Mucosa of stomach (tissue), 1 donor: ENCODE data around the gene FEZF1.
A peak's percentile ranks its signal among the peaks of the same experiment; 100 is the strongest.

Source experiments
- H3K27me3 ChIP-seq: one replicate; pipeline ENCODE4 v1.7.0; 2013; ENCODE audit warnings: mild to moderate bottlenecking, low read length; ENCODE audit not compliant: control insufficient read depth, insufficient read depth
- H3K36me3 ChIP-seq: one replicate; pipeline ENCODE4 v1.7.0; 2013; ENCODE audit warnings: low read length; ENCODE audit not compliant: control insufficient read depth, insufficient read depth
- H3K4me1 ChIP-seq: one replicate; pipeline ENCODE4 v1.7.0; 2013; ENCODE audit warnings: mild to moderate bottlenecking, low read length; ENCODE audit not compliant: control insufficient read depth, insufficient read depth
- H3K4me3 ChIP-seq: one replicate; pipeline ENCODE4 v1.7.0; 2013; ENCODE audit warnings: low read length
- H3K9ac ChIP-seq: one replicate; pipeline ENCODE4 v1.7.0; 2013; ENCODE audit warnings: mild to moderate bottlenecking, low read length, moderate library complexity
- H3K9me3 ChIP-seq: one replicate; pipeline ENCODE4 v1.7.0; 2013; ENCODE audit warnings: mild to moderate bottlenecking, low read length, moderate library complexity; ENCODE audit not compliant: control insufficient read depth
- donor health status: Pancreatic carcinoma.

The FEZF1 gene

DNA sequence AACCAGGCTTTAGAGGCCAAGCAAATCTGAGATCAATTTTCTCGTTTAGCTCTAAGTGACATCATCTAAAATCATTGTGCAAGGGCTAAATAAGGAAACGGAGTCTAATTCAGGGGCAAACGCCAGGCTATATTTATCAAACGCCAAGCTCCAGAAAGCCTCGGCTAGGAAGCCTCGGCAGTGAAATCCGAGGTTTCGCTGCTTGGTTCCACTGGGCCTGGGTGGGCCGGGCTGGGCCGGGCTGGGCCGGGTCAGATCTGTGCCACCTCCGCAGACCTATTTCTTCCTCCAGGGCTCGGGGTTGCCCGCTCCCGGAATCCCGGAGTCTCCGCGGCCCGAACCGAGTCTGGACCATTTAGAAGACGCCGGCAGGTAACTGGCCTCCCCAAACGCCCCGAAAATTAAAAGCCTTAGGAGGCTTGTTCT is 459 bp upstream of the FEZF1 start:
- peaks cover 36% of the 10 kb centered on the region for H3K4me1 ChIP-seq
- no peak overlapping the region for H3K9ac ChIP-seq
- H3K9me3 ChIP-seq = no peaks in the 10 kb centered on the region
- no peaks in the 10 kb centered on the region for H3K36me3 ChIP-seq
- peaks cover 99% of the 10 kb centered on the region for H3K27me3 ChIP-seq
- peak overlapping the region; percentile 25 for H3K4me3 ChIP-seq

DNA sequence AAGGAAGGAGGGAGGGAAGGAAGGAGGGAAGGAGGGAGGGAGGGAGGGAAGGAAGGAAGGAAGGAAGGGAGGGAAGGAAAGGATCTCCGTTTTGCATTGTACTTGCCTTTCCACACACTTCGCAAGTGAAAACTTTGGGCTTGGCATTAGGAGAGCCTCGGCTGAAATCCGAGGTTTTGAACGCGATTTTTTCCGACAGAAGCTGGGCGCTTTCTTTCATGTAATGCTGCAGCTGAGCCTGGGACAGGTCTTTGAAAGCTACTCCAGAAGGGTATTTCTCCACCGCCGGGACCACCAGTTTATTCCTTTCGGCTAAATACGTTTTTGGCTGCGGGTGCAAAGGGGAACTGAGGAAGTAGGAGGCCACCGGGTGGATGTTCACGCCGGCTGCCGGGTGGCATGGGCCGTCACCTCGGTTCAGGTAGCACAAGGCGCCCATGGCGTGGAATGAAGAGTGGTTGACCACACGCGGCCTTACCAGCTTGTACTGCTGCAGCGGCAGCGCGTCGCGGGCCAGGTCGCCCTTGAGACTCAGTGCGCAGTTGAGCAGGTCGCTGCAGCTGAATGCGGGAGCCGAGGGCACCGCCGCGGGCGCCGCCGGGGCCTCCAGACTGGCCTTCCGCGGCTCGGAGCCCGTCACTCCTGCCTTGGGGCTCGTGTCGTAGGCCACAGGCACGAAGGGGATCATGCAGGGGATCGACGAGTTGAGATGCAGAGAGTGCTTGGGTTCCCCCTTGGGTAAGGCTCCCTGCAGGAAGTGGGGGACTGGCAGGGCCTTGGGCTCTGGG is 825 bp downstream of the FEZF1 start:
- peaks cover 99% of the 10 kb centered on the region for H3K27me3 ChIP-seq
- no peaks in the 10 kb centered on the region for H3K36me3 ChIP-seq
- no peak overlapping the region for H3K4me3 ChIP-seq
- peaks cover 38% of the 10 kb centered on the region for H3K4me1 ChIP-seq
- no peaks in the 10 kb centered on the region for H3K9me3 ChIP-seq
- no peak overlapping the region for H3K9ac ChIP-seq

- Histone ChIP-seq H3K4me1 (peaks cover 38% of the 10 kb centered on the region), H3K9ac (no peak overlapping the region), H3K4me3 (no peak overlapping the region), H3K36me3 (no peaks in the 10 kb centered on the region), H3K9me3 (no peaks in the 10 kb centered on the region), H3K27me3 (peaks cover 100% of the 10 kb centered on the region)
Measured at GRCh38 chr7:122302761-122303530, 1.6 kb downstream of the FEZF1 start.

DNA sequence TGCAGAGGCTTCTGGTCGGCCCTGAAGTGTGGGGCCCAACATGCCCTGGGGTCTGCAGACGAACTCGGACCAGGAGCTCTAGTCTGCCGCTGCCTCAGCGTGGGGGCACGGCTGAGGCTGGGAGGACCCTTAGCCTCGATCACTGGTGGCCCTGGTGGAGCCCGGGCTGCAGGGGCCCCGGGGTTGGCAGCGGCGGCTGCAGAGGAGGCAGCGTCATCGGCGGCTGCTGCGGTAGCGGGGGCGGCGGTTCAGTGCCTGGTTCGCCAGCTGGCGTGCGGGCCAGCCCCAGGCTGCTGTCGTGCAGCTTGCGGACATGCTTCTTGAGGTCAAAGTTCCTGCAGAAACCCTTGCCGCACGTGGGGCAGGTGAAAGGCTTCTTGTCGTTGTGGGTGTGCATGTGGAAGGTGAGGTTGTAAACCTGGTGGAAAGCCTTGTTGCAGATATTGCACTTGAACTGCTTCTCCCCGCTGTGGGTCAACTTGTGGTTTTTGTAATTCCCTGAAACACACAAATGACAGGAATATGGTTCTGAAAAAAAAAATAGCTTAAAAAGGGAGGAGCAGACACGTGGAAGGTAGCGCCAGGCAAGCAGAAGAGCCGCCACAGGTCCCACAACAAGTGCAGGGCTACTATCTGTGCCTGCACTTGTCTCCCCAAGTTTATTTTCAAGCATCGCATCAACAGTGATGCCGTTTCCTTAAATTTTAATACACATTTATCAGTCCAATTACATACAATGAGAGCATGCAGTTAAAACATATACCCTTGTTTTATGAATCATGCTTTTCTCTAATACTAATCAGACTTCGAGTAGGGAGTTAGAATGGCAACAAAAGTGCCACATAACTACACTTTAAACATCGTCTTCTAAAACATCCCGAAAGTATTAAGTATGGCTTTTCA is 2.4 kb downstream of the FEZF1 start:
- peaks cover 97% of the 10 kb centered on the region for H3K27me3 ChIP-seq

DNA sequence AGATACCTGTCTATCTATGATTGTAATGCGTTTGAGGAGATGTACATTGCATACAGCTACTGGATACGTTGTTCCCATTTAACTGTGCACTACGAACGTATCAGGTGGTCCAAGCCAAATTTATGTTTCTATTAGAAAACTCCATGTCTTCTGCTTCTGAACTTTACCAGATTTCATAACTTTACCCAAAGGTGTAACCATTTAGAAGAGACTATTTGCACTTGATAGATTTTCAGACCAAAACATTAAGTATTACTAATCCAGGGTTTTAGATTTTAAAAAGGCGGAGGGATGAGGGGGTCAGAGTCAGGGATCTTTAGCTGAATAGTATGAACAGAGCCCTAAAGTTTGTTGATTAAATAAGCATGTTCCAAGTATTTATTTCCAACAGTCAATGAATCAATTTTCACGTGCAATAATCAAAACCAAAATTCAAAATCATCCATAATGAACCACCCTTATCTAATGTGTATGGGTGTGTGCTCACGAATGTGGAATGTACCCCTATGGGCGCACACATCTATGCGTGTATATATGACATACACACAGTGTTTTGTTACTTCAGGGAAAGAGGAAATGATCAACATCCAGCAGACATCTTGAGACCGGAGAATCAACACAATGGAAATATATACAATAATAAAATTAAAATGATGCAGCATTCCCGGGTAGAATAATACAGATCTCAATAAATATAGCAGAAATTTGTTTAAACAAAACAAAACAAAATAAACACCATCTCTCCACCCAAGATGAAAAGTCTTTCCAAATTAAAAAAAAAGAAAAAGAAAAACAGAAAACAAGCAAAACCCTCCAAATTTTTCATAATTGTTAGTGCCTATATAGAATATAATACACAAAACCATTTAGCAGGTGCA is 3.4 kb downstream of the FEZF1 start:
- Histone ChIP-seq H3K9ac (no peak overlapping the region), H3K27me3 (peaks cover 96% of the 10 kb centered on the region), H3K4me3 (no peak overlapping the region), H3K9me3 (no peaks in the 10 kb centered on the region), H3K4me1 (peaks cover 28% of the 10 kb centered on the region), H3K36me3 (no peaks in the 10 kb centered on the region)

More for the DNA sequence above, 2.4 kb downstream of the FEZF1 start:
- Histone ChIP-seq H3K9me3 (no peaks in the 10 kb centered on the region), H3K9ac (no peak overlapping the region), H3K36me3 (no peaks in the 10 kb centered on the region), H3K4me3 (no peak overlapping the region), H3K4me1 (peaks cover 37% of the 10 kb centered on the region)

GRCh38 chr7:122300211-122300932 is 4.2 kb downstream of the FEZF1 start:
- Histone ChIP-seq H3K9ac (no peak overlapping the region), H3K27me3 (peaks cover 94% of the 10 kb centered on the region), H3K4me3 (no peak overlapping the region), H3K4me1 (peaks cover 20% of the 10 kb centered on the region), H3K36me3 (no peaks in the 10 kb centered on the region), H3K9me3 (no peaks in the 10 kb centered on the region)

- Histone ChIP-seq H3K27me3 (peaks cover 91% of the 10 kb centered on the region), H3K9ac (no peak overlapping the region), H3K9me3 (no peaks in the 10 kb centered on the region), H3K4me1 (peaks cover 14% of the 10 kb centered on the region), H3K36me3 (no peaks in the 10 kb centered on the region), H3K4me3 (no peak overlapping the region)
Measured at GRCh38 chr7:122299624-122300210, 4.8 kb downstream of the FEZF1 start.

GRCh38 chr7:122298618-122299017 is 5.9 kb downstream of the FEZF1 start:
- Histone ChIP-seq H3K4me1 (peaks cover 8% of the 10 kb centered on the region), H3K9ac (no peak overlapping the region), H3K4me3 (no peak overlapping the region), H3K9me3 (no peaks in the 10 kb centered on the region), H3K27me3 (peaks cover 80% of the 10 kb centered on the region), H3K36me3 (no peaks in the 10 kb centered on the region)

DNA sequence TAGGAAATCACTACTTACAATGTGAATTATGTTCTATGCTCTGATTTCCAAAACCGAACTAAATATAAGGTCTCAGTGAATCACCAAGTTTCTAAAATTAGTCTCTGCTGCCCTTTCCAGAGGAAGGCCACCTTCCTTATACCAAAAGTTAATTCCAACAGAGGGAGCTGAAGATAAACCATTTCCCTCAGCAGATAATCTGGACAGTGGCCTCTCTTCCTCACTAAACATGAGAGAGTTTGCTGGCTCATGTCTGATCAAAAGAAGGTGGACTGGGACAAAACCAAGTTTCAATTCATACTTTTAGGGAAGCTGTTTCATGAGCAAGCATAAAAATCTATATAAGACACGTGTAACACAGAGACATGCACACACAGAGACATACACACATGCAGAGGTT is 6.4 kb downstream of the FEZF1 start:
- Histone ChIP-seq H3K27me3 (peaks cover 75% of the 10 kb centered on the region), H3K9me3 (no peaks in the 10 kb centered on the region), H3K4me3 (no peak overlapping the region), H3K4me1 (peaks cover 7% of the 10 kb centered on the region), H3K36me3 (no peaks in the 10 kb centered on the region), H3K9ac (no peak overlapping the region)

DNA sequence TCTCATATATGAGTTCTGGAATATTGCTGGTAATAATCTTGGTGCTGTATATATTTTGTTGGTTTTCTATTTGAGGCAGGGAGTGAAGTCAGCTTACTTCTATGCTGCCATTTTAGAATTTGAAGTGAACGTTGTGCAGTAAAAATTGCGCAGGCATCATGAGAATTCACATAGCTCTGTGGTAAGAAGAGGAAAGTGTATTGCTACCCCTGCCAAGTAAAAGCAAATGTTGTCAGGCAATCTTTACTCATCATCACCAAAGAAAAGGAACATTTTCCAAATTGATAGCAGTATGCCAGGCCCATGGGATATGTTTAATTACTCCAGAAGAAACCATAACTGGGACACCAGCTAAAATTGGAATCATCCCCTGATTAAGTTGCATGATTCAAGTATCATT is 13.4 kb downstream of the FEZF1 start:
- H3K9ac ChIP-seq = no peak overlapping the region
- H3K4me3 ChIP-seq = no peak overlapping the region
- no peaks in the 10 kb centered on the region for H3K36me3 ChIP-seq
- peaks cover 17% of the 10 kb centered on the region for H3K27me3 ChIP-seq
- no peaks in the 10 kb centered on the region for H3K9me3 ChIP-seq
- no peaks in the 10 kb centered on the region for H3K4me1 ChIP-seq
